Pulmonary artery endothelial cell (primary cell): ENCODE data around the gene IGBP1. TPM values are rescaled to one million over a fixed set of nuclear protein-coding genes. Genes with fewer than 3 reads are reported as not detected.
"Not testable (repeated sequence)": the region's sequence is repeated elsewhere in the genome, so short reads cannot be mapped to it uniquely, and the experiment has no call there.

Experiments
- DNase-seq: peaks from one replicate; pipeline ENCODE4 v3.0.0-alpha.2; 2011; ENCODE audit warnings: low read depth, low spot score
- total RNA-seq: library from RNA; depleted of rRNA; stranded (reverse); fragments of >200 nt; gene quantifications from 2 replicates; pipeline ENCODE4 v1.2.3, GENCODE V29; 2014

The IGBP1 gene
- 73.3 and 83.7 TPM in 2 replicates for total RNA-seq

DNA sequence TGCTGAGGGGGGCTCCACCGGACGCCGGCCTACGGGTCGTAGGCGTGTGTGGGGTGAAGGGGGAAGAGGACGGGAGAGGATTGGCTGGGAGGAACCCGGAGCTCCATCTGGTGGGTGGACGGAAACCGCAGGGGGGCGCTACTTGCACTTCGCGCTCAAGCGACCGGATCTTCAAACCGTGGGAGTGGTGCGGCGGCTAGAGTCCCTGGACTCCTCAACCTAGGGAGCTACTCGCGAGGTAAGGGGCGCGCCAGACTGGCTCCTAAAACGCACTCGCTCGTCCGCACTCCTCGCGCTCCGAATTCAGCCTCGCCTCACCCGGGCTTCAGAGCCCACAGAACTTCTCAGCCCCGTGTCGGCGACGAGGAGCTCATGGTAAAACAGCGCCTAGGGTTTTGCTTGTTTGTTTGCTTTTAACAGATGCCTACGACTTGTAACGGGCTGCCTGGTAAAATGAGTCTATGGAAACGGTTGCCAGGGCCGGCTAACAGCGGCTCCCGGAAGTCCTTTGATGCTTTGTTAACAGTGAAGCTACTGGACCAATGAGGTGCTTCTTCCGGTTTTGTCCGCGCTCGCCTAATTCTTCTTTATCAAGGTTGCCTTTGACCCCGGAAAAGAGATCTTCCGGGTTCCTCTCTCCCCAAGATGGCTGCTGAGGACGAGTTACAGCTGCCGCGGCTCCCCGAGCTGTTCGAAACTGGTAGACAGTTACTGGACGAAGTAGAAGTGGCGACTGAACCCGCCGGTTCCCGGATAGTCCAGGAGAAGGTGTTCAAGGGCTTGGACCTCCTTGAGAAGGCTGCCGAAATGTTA is at the start of gene IGBP1:
Gene IGBP1, plus strand, starts transcription at position 145 of the 813 bp plus-strand sequence. Its CDS starts 501 bp downstream, at position 646.
- peak; percentile 54 for DNase-seq

DNA sequence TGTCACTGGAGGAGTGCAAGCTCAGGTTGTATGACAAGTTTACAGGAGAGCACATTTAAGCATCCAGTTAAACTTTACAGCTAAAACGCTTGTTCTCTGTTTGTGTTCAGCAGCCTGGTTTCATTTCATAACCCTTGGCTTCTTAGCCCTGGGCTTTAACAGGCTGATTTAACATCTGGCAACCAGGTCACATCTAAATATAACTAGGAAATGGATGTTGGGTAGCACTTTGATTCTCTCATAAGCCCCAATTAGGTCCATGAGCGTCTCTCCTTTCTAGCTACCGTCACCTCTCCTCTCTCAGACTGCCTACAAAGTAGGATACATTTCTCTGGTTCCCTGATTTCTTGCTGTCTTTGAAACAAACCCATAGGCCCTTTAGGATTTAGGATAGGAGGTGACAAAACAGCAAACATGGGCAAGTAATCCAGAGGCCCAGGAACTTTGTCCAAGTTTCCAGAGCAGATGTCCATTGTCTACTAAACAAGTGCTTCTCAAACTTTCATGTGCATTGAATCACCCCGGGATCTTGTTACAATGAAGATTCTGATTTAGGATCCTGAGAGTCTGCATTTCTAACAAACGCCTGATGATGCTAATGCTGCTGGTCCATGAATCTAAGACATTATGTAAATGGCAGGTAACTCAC is 48.5 kb upstream of the IGBP1 start:
- no peak for DNase-seq

DNA sequence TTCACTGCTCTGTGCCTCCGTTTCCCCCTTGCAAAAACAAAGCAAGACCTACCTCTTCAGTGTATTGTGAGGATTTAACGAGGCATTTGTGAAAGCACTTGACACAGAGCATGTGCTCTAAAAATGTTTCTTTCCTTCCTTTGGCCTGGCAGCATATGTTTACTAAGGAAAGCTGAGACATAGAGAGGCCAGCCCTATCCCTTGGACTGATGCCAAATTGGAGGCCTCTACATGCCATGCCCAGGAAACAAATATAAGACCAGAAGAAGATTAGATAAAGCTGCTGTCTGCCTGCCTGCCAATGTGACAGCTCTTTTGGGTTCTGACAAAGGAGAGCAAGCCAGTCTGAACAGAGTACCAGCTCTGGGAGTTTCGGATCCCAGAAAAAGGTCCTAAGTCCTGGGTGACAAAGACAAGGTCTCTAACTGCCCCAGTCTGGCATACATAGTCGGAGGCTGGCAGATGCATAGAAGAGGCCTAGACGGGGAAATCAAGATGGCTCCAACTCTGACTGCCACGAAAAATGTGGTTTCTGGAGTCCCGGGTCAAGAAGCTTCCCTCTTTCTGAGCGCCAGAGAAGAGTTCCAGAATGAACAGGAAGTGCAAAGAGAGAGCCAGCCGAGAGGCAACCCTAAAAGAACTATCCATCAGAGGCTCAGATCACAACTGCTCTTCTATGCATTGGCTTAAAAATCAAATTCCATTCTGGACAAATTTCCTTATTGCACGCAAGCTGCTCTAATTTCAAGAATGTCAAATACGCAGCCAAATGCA is 45.2 kb upstream of the IGBP1 start:
- peak; percentile 35 for DNase-seq

DNA sequence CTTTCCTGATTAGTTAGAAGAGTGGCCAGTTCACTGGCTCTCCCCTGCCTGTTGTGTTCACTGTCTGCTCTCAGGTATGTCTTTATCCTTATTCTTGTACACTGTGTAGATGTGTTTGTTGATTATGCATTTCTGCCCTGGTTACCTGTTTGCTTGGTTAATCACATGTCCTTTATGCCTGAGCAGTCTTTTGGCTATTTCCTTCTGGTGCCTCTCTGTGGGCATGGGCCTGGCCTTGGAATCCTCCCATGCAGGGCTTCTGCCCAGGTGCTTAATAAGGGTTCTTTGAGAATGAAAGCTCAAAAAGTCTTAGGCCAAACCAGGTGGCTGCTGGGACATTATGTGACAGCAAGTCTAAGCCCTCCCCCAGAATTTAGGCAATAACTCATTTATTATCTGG is 44.5 kb upstream of the IGBP1 start:
- DNase-seq, result no peak

DNA sequence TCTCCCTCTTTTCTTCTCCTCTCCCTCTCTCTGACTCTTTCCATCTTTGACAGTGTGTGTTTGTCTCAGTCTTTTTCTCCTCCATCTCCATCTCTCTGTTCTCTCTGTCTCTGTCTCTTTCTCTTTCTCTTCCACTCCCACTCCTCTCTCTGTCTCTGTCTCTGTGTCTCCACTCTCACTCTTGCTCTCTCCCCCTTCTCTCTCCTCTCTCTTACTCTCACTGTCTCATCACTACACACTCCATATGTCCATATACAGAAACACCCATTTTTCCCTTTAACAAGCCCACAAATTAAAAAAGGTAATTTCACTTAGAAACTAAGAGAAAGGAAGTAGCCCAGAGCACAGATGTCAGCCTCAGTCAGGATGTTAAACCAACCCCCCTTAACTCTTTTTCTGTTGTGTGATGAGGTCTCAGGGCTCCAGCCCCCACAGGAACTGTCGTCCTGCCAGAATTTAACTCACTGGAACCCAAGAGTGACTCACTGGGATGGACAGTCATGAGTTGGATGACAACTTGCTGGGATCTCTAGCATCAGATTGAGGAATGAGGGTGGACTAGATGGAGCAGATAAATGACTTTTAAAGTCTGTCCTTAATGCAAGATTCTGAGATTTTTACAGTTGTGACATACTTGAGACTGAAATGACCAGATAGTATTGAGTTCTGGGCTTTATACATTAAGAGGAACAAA is 43.5 kb upstream of the IGBP1 start:
- no peak for DNase-seq

DNA sequence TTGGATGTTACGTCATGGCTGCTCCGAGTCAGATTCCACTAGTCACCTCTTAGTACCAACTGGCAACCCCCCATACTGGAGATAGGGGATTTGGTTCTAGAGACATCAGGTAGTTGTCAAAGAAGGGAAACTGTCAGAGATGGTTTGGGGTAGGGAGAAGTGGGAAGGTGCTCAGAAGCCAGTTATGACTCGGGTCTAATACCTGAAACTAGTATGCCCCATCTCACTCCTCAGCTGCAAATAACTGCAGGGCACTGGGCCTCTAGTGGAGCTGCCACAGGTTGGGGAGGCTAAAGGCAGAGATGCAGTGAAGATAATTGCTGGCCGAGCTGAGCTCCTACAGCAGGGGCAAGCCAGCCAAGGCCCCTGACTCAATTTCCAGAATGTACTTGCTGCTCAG is 41.0 kb upstream of the IGBP1 start:
- DNase-seq, result no peak

DNA sequence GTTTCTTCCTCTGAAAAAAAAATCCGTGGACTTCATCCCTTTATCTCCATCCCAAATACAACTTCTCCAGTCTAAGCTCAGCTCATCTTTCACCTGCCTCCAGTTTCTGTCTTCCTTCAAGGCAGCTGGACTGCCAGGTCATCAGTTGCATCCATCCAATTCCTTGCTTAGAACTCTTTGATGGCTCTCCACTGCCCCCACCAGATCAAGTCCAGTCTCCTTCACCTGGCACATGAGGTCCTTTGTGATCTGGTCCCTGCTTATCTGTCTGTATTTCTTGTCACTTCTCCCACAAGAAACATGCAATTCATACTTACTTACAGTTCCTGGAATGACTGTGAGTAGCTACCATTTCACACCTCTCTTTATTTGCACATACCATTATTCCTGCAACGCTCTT is 37.2 kb upstream of the IGBP1 start:
- no peak for DNase-seq

DNA sequence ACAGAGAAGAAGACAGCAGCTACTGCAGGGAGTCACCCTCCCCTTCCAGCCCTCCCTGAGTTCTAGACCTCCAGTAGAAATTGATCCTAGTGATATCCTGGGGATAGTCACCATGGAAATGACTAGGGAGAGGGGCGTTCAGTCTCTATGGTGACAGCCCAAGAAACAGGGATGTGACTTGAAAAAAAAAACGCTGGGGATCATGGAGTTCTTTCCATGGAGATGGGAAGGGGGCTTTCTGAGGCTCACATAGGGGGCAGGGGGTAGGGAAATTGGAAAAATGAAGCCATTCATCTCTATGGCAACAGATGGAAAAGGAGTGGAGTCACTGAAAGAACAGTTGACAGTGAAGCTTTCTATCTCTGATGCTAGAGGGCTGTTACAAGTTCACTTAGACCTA is 28.0 kb upstream of the IGBP1 start:
- DNase-seq, result no peak

DNA sequence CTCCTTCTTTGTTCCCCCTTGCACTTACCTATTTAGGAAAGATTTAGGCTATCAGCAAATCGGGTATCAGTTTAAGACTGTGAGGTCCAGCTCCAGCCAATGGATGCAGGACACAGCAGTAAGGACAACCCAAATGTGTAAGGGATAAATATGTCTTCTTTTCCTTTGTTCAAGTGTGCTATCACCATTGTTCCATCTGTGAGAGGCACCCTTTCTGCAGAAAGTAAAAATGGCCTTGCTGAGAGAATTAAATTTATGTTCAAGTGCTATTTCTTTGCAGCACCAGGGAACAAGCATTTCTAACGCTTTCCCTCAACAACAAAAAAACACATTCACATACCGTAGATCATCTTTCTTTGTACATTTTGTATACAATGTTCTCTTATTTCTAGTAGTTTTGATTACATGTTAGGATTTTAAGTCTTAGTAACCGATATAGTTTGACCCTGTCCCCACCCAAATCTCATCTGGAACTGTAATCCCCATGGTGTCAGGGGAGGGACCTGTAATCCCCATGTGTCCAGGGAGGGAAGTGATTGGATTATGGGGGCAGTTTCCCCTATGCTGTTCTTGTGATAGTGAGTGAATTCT is 21.7 kb upstream of the IGBP1 start:
- not testable (repeated sequence) for DNase-seq

DNA sequence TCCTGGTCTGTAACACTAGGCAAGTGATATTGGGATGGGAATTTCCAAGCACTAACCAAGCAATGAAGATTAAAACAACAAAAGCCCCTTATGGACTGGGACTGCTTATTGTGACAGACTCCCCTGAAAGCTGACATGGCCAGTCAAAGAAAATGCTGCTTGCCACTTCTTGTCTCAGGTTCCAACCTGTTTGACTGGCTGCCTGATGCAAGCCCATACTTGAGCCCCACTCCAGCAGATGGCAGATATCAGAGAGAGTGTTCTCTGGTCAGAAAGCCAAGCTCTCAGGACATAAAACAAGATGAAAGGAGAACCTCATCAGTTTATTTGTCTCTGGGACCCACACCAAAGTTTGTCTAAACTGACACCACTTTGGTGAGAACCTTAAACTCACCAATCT is 15.5 kb upstream of the IGBP1 start:
- no peak for DNase-seq

DNA sequence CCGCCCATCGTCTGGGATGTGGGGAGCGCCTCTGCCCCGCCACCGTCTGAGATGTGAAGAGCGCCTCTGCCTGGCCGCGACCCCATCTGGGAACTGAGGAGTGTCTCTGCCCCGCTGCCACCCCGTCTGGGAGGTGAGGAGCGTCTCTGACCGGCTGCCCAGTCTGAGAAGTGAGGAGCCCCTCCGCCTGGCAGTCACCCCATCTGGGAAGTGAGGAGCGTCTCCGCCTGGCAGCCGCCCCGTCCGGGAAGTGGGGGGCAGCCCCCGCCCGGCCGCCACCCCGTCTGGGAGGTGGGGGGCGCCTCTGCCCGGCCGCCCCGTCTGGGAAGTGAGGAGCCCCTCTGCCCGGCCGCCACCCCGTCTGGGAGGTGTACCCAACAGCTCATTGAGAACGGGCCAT is 10.2 kb upstream of the IGBP1 start:
- DNase-seq, result not testable (repeated sequence)

DNA sequence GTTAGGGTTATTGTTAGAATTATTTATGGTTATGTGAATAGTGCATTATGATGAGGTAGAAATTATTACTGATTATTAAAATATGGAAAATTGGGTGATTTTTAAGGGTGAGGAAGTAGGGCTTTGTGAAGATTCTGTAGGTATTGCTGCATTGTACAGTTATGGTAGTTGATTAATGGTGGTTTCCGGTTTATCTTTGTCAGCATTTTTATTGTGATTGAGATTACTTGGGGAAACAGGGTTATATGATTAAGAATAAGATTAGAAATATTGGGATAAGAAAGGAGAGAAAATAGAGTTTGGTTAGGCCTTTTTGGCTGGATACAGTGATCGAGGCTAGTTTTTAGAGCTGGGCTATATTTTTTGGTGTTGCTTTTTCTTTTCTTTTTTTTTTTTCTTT is 8.6 kb upstream of the IGBP1 start:
- no peak for DNase-seq

DNA sequence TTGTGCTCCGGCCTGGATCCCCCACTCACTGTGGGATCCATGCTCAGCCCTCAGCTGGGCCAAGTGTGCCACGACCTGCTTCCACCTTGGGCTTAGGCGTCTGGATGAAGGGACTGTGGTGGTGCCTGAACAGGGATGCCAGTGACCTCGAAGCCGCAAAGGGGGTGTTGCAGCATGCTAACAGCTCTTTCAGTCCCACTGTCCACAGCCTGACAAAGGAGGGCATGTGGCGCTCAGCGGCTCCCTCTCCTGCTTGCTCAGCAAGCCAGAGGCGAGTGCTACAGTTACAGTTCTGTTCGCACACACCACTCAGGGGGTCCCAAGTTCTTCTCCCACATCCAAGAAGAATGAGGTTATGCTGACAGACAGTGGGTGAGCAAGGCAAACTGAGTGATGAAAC is 5.2 kb upstream of the IGBP1 start:
- DNase-seq, result no peak

DNA sequence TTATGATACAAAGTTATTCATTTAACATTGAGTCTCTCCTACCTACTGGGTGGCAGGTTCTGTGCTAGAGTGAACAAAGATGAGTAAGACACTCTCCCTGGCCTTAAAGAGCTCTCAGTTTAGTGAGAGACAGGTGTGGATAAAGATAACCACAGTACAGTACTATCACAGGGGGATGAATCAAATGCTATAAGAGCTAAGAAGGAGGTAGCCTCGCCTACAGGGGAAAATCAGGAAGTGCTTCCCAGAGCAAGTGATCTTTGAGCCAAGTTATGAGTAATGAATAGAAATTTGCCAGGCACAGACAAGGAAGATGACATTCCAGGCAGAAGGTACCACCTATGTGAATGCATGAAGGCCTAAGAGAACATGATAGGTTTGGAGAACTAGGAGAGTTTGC is 3.4 kb upstream of the IGBP1 start:
- no peak for DNase-seq

DNA sequence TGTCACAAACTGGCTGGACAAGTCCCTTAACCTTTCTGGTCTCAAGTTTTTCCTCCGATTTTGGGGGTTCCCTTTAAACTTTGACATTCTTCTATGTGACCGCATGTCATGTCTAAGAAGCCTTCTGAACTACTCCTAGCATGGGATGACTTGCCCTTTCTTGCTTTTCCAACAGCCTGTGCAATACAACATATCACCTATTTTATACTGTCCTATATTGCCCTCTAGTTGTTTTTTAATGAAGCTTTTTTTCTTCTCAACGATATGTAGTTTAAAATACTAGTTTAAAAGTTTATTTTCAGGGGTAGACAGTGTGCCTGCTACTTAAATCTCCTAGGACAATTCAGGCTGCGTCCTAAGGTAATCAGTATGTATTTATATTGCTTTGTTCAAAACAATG is 1.0 kb upstream of the IGBP1 start:
- DNase-seq, result no peak

DNA sequence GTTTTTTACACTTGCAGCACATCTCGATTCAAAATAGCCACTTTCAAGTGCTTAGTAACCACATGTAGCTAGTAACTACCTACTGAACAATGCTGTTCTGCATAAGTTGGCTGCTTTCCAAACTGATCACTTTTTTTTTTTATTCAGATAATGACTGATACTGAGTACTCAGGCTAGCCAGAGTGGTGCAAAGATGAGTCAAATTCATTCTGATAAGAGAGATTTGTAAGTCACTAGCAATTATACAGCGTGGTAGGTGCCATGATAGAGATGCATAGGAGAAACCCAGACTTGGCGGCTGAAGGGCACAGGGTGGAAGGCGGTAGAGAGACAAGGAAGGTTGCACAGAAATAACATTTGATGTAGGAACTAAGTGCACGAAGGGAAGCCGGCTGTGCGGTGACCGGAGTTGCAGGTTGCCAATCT is 357 bp upstream of the IGBP1 start:
- no peak for DNase-seq

DNA sequence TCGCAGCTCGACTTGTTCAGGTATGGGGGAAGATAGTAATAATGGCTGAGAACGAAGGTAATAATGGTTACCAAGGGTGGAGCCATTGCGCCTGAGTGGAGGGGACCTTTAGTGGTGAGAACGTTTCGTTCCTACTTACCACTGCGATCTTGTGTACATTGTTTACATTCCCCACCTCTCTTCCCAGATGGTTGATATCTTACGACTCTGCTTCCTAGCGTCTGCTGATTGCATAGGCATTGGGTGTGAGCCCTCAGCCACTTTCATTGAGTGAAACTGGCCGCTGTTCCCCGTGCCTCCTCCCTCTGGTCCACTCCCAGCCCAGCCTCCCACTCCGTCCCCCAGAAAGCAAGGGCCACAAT is 850 bp downstream of the IGBP1 start:
- DNase-seq, result no peak

DNA sequence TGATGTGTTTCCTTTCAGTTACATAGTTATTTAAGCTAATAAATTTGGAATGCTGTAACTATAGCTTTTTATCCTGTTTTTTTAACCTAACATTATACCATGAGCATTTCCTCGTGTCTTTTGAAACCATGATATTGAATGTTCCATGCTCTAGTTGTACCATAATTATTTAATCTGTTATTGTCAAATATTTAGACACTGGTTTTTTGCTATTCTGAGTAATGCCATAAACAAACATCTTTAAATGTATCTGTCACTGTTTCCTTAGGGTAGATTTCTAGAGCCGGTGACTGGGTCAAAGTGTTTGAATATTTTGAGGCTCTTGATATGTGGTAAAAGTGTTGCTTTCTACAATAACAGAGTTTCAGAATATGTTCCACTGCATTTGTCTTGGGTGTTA is 5.4 kb downstream of the IGBP1 start:
- DNase-seq, result no peak

DNA sequence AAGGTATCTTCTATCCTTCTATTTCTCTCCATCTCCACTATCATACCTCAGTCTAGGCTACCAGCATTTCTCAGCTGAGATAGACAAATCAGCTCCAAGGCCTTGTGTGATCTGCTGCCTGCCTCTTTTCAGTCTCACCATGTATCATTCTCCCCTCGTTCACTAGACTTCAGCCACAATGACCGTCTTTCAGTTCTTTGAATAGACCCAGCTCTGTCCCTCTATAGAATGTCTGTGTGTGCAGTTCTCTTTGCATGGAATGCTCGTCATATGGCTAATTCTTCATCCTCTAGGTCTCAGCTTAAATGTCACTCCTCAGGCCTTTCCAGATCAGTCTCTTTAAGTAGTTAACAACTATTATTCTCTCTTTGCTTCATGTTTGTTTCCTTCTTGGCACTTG is 6.5 kb downstream of the IGBP1 start:
- DNase-seq, result no peak

DNA sequence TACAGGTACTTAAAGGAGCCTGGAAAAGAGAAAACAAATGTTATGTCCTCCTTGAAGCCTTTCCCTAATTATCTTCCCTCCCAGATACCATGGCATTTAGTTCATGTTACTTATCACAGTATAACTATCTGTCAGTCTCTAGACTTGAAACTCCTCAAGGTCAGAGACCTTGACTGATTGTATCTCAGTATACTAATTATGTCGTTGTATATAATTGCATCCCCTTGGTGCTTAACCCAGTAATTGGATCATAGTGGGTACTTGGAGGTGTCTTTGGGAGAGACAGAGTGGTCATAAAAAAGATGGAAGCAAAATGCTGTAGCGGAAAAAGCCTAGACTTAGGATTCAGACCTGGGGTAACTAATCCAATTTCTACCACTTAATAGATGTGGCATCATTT is 8.1 kb downstream of the IGBP1 start:
- DNase-seq, result no peak
